GM19035 (cell line): Measurements from ENCODE around the gene ORC1.
"Not testable (repeated sequence)": the region's sequence is repeated elsewhere in the genome, so short reads cannot be mapped to it uniquely, and the experiment has no call there.

Experiments used
- ATAC-seq: cut with Tn5 transposase; IDR thresholded peaks from one replicate; pipeline ENCODE4 v1.9.1; 2021; ENCODE audit not compliant: unreplicated experiment

ORC1 gene

GRCh38 chr1:52393174-52393573, 11.0 kb downstream of the ORC1 start:
- ATAC-seq, result no peak

- ATAC-seq, result no peak
These were observed 17.8 kb downstream of the ORC1 start for GRCh38 chr1:52386458-52386857.

GRCh38 chr1:52385376-52385775, 18.8 kb downstream of the ORC1 start:
- no peak for ATAC-seq

GRCh38 chr1:52369851-52370250, 34.4 kb downstream of the ORC1 start:
- not testable (repeated sequence) for ATAC-seq

- no peak for ATAC-seq
These were observed 35.6 kb downstream of the ORC1 start for GRCh38 chr1:52368383-52369172.

- no peak for ATAC-seq
These were observed 37.0 kb downstream of the ORC1 start for GRCh38 chr1:52367272-52367671.

GRCh38 chr1:52366517-52366827, 37.8 kb downstream of the ORC1 start:
- peak; percentile 0 for ATAC-seq

- peak; percentile 93 for ATAC-seq
These were observed 38.3 kb downstream of the ORC1 start, which contains the start of gene CC2D1B for GRCh38 chr1:52365746-52366516. Gene CC2D1B (minus strand): TSS chr1:52366205. CDS start chr1:52364620, 1,585 bp downstream.

- no peak for ATAC-seq
These were observed 39.0 kb downstream of the ORC1 start for GRCh38 chr1:52365071-52365745.

- ATAC-seq, result no peak
These were observed 39.9 kb downstream of the ORC1 start for GRCh38 chr1:52364235-52364839.

- no peak for ATAC-seq
These were observed 43.6 kb downstream of the ORC1 start for GRCh38 chr1:52360595-52360968.

- no peak for ATAC-seq
These were observed 44.3 kb downstream of the ORC1 start for GRCh38 chr1:52359676-52360594.

- no peak for ATAC-seq
These were observed 45.2 kb downstream of the ORC1 start for GRCh38 chr1:52358851-52359497.

GRCh38 chr1:52357397-52357796, 46.8 kb downstream of the ORC1 start:
- ATAC-seq, result no peak

- ATAC-seq, result no peak
These were observed 47.3 kb downstream of the ORC1 start for GRCh38 chr1:52356818-52357355.

GRCh38 chr1:52355847-52356505, 48.2 kb downstream of the ORC1 start:
- ATAC-seq, result no peak

- ATAC-seq, result no peak
These were observed 48.8 kb downstream of the ORC1 start for GRCh38 chr1:52355436-52355835.

GRCh38 chr1:52352690-52353089, 51.5 kb downstream of the ORC1 start:
- ATAC-seq, result no peak

- no peak for ATAC-seq
These were observed 55.4 kb downstream of the ORC1 start for GRCh38 chr1:52348704-52349300.
